HG02981 (cell line): ENCODE measurements around the gene KSR2.

Experiments used
- ATAC-seq: cut with Tn5 transposase; IDR thresholded peaks from one replicate; pipeline ENCODE4 v1.9.1; 2021; ENCODE audit warnings: mild to moderate bottlenecking, moderate library complexity; ENCODE audit not compliant: unreplicated experiment

The KSR2 gene

DNA sequence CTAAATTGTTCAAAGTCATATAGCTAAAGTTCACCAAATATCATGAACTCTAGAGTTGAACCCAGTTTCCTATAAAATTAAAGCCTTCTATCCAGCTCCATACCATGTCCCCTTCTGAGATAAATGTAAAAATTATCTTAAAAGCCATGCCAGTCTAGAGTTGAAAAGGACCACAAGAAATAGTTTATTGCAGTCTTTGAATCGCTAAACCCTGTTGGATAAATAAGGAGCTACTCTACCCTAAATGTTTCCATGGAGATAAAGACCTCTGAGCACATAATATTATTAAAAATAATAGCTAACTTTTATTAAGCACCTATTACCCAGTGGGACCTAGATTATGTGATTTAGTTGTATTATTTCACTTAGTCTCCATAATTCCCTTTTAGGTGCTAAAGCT is 379.8 kb downstream of the KSR2 start:
- ATAC-seq, result no peak

DNA sequence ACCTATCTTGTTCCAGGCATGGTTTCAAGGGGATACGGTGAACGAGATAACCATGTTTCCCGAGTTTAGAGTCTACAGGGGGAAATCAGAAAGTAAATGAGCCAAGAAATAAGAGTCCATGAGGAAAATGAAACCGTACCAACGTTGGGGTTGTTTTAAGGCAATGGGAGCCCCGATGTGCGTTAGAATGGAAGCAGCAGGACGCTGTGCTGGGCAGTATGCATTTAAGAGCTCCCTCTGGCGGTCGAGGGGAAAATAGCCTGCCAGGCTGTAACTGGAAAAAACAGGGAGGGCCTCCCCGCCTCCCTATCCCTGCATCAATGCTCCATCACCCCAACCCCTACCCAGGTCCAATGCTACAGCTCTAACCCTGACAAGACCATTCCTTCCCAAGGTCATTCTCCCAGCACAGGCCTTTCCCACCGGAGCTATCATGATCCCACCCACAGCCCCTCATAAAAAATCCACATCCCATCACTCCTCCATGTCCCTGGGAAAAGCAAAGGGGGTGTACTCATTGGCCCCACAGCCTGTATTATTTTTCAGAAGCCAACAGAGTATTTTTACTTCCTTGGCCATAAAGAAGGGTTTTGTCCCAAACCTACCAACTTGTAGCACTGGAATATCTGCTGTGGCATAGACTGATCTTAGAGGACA is 381.0 kb downstream of the KSR2 start:
- no peak for ATAC-seq

DNA sequence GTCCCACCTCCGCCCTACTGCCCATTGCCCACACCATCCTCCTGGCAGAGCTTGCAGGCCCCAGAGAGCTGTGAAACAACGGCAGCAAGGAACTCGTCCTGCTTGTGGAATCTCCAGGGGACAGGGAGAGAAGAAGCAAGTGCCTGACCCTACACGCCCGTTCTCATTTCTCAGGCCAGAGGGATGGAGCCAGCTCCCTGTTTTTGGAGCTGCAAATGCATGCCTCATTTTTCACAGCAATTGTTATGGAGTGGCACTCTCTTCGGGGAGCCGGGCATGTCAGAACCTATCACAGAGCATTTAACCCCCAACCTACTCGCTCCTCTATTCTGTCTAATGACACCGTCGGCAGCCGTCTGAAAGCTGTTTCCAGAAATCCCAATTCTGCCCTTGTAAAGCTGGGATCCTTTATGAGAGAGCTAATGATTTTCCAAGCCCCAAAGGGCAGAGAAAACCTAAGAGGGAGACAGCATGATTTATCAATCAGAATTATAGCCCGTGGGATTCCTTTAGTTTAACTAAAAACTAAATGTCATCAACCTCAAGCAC is 385.0 kb downstream of the KSR2 start:
- no peak for ATAC-seq

DNA sequence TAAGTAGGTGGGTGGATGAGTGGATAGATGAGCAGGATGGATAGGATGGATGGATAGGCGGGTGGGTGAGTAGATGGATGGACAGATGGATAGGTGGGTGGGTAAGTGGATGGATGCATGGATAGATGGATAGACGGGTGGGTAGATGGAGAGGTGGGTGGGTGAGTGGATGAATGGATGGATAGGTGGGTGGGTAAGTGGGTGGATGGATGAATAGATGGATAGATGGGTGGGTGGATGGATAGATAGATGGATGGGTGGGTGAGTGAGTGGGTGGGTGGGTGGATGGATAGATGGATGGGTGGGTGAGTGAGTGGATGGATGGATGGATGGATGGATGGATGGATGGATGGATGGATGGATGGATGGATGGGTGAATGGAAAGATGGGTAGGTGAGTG is 385.7 kb downstream of the KSR2 start:
- ATAC-seq, result no peak

DNA sequence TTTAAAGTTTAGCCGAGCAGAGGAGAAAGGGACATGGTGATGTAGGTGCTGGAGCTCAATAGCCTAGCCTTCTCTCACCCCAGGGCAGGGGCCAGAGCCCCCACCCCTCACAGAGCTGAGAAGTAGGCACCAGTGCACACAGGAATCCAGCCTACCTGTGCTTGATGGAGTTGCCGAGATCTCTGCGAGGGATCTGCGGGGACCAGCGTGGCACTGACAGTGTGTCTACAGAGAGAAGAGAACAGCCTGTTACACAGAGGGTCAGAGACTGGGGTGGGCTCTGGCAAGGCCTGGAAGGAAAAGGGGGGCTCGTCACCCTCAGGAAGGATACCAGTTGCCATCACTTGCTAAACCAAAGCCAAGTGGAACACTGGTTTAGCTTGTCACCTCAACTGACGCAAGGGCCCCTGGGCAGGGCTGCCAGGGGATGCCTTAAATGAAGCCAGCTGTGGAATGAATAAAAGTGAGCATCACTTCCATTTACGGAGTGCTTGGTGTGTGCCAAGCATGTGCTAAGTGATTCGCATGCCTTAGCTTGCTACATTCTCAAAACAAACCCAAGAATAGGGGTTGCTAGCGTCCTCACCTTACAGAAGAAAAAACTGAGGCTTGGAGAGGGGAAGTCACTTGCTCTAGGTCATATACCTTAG is 386.5 kb downstream of the KSR2 start:
- no peak for ATAC-seq

DNA sequence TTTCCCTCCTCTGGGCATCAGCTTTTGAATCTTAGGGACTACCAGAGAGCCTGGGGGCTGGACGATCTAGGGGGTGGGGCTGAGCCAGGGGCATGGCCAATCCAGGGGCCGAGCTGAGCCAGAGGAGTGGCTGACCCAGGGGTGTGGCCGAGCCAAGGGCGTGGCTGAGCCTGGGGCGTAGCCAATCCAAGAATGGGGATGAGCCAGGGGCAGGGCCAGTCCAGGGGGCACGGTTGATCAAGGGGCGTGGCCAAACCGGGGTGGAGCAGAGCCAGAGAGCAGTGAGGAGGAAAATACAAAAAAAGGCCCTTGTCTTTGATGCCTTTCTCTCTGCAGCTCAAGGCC is 388.1 kb downstream of the KSR2 start:
- ATAC-seq, result no peak

DNA sequence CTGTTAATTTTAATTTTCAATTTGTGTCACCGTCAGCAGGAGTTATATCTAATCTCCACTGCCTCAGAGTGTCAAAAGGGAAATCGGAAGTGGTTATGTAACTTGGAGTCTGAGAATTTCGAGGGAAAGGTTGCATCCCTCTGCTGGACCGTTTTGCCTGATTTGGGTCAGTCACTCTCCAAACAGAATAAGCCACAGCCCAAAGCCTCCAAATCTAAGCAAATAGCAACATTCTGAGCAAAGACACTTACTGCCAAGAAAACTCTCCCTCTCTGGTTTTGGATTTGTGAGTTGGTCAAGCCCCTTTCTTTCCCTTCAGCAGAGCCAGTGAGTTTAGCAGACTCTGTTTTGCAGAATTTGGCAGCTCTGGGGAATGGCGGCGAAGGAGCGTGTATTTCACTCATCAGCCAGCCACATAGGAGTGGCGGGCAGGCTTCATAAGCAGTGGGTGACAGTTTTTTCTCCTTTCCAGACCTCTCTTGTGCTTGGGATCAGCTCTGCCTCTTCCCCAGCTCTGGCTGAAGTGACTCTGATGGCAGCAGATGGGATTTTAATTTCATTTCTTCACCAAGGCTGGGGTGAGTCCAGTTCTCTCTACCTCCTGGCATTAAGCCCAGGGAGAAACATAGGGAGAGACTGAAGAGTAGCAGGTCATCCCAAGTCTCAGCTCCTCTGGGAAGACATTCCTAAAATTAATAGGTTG is 388.6 kb downstream of the KSR2 start:
- no peak for ATAC-seq

DNA sequence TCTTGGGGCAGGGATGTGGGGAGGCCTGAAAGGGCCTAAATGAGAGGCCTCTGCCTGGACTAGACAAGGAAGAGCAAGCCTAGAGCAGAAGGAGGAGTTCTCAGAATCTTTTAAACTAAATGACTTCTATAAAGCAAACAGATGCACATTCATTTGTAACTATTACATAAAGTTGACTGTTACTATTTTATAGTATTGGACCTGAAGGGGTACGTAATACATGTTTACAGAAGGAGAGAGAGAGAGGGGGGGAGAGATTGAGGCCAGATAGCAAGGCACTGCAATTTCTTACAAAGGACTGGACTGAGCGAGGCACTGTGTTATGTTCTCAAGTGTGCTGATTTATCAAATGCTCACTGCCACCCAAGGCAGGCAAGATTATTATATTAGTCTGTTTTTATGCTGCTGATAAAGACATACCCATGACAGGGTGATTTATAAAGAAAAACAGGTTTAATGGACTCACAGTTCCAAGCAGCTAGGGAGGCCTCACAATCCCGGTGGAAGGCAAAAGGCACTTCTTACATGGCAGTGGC is 391.6 kb downstream of the KSR2 start:
- ATAC-seq, result no peak

DNA sequence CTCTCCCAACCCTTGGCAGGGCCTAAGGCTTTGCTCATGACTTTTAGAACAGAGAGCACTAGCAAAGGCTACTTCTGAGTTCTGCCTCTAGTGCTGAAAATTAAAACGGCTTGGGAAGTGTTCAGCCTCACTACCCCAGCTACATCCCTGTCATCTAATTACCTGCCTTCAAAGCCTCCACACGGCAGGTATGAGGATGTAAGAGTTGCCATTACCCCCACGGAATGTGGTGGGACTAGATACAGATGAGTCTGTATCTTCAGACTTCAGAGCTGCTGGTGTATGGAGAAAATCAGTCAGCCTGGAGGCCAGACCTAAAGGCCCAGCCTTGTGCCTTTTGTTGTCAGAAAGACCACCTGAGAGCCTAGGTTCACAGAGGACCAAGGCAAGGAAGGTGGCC is 392.7 kb downstream of the KSR2 start:
- no peak for ATAC-seq

DNA sequence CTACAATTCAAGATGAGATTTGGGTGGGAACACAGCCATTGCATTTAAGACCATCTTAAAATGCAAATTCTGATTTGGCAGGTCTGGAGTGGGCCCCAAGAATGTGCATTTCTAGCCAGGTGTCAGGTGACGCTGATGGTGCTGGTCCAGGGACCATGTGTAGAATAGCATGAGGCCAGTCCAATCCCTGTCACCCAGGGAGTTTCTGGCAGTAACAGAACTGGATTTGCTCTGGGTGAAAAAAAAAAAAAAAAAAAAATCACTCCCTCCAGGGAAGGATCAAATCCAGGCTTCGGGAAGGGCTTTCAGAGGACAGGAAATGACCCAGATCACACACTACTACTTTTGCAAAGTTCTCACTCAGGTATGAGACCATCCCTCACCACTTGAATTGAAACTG is 394.1 kb downstream of the KSR2 start:
- ATAC-seq, result no peak

DNA sequence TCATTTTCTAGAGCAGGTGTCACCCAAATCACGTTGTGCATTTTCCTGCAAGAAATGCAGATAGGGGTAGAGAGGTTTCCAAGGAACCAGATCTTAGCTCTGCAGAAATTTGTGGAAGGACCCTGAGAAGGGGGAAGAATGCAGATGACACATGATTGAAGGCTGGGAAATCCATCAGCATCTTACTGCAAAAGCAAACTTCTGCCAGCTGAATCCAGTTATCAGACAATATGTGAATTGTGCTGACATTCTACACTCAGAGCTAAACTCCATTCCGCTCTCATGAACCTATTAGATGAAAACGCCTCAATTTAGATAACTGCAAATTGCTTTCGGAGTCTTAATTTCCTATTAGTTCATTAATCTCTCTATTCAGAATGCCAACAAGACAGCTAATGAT is 396.0 kb downstream of the KSR2 start:
- ATAC-seq, result no peak

DNA sequence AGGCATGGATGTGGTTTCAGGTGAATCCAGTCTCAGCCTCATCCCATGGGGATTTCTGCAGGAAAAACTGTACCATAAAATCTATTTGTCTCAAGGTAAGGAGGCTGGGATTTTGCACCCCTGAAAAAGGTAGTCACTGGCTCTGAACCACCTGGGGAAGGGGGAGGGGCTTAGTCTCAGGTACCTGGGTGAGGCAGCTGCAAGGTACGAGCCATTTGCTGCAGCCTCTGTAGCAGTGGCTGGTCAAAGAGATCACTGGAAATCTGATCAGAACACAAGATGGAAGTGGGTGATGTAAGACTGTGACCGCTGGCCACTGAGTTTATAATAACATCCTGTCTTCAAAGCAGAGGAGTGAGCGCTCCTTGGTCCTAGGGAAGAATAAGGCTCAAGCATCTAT is 397.5 kb downstream of the KSR2 start:
- no peak for ATAC-seq

DNA sequence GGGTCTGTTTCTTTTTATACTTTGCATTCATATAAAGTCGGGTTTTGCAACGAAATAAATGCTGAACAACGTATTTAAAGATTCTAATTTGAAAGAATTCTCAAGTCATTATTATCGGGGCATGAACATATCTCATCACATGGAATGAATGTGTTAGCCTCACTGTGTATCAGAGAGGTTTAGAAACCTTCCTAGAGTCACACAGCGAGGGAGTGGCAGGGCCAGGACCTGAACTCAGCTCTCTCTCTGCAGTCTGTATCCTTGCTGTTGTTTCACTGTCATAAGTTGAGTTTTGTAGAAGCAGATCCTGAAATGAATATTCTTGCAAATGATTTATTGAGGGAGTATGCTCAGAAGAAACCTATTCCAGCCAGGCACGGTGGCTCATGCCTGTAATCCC is 398.2 kb downstream of the KSR2 start:
- ATAC-seq, result no peak

DNA sequence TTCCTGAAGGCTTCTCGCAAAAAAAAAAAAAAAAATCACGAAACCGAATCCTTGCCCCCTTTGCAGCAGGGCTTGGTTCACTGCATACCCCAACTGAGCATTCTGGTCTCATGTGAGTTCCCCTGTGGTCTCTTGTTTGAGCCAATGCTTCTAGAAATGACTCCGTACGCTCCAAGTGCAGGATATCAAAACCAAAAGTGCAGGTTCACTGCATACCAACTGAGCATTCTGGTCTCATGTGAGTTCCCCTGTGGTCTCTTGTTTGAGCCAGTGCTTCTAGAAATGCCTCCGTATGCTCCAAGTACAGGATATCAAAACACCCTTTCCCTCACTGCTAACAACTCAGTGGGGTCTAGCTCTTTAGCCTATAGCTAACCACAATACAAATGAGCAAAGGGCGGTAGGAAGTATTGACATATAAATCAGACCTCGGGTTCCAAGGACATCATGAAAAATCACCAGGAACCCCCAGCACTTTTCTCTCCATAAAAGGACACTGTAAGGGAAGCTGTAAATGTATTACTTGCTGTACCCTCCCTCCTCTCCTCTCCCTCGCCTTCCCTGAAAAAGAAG is 401.1 kb downstream of the KSR2 start:
- peak; percentile 88 for ATAC-seq

DNA sequence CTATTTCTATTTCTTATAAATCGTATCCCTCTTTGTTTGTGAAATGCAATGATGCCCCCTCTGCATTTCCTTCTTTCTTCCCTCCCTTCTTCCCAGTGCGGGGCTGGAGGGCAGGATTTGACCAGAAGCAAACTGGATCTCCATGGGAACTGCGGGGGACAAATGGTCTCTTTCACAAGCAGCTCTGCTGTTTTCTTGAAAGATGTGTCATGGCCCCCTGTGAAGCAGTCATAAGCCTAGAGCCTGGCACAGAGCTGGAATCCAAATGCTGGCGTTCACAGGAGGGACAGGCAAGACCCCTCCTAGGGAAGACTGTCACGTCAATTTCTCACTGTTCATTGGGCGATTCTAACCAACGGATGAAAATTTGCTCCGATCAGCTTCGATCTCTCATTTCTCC is 403.9 kb downstream of the KSR2 start:
- ATAC-seq, result no peak

DNA sequence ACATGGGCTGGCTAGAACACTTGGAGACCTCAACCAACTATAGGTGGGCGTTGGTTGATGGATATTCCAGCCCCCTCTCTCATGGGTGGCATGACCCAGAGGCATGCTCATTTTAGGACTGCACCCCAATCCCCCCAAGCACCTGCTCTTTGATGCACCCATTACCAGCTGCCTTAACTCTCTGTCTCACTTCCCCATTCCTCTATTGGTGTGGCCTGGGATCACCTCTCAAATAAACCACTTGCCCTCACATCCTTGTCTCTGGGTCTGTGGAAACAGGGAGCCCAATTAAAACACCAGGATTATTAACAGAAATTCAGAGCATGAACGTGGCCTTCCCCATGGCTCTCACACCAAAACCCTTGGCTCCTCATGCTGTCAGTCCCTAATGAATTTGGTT is 405.1 kb downstream of the KSR2 start:
- no peak for ATAC-seq

DNA sequence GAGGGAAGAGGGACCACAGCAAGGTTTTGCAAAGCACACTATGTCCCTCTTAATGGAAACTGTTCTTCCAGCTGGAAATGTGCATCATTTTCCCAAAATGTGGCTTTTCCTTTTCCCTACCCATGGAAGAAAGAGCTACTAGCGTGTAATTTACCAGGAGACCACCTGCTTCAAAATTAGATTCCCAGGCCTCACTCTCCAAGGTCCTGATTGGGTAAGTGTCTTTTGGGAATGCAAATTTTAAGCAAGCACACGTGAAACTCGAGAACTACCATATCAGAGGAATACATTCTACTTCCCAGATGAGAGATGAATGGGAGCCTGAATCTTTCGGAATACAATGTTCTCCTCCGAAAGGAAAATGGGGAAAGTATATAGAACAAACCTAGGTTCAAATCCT is 405.8 kb downstream of the KSR2 start:
- ATAC-seq, result no peak

DNA sequence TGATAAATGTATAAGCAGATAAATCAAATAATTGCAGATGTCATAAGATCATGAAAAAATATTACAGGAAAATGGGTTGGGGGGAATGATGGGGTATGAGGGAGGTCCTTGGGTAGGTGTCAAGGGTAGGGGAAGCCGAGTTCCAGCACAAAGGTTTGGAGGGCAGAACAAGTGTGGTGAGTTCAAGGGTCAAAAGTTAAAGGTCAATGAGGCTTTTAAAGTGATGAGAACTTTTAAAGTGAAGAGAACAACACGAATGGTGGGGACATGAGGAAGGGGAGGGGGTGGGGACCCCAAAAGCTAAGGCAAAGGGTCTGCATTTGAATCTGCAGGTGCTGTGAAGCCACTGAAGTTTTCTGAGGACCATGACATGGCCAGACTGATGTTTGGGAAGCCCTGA is 406.8 kb downstream of the KSR2 start:
- no peak for ATAC-seq

DNA sequence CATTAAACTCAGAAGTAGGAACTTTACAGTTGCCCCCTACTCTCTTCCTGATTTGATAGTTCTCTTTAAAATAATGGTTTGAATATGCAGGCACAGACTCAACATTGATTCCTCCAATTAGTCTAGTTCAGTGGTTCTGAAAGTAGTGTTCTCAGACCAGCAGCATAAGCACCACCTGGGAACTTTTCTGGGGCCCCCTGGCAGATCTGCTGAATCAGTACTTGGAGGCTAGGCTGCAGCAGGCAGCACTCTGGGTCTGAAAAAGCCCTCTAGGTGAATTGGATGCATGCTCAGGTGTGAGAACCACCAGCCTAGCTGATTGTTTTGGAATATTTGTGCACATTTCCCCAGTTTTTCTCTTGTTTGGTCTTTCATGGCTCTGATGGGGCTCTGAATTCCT is 408.8 kb downstream of the KSR2 start:
- no peak for ATAC-seq

DNA sequence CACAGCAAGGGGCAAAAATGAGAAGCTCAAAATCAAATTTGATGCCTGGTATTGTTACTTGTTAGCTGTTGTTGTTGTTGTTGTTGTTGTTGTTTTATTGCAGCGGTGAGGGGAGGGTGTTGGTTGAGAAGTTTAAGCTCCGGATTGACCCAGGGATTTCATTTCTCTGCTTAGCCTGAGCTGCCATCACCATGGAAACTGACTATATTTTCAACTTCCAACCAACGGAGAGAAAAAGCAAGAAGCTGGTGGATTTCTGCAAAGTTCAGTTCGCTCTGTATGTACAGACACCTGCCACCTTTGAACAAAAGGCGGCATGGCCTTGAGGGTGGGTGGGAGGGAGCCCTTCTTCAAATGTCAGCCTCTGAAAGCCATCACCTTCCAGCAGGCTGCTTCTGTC is 412.9 kb downstream of the KSR2 start:
- no peak for ATAC-seq

DNA sequence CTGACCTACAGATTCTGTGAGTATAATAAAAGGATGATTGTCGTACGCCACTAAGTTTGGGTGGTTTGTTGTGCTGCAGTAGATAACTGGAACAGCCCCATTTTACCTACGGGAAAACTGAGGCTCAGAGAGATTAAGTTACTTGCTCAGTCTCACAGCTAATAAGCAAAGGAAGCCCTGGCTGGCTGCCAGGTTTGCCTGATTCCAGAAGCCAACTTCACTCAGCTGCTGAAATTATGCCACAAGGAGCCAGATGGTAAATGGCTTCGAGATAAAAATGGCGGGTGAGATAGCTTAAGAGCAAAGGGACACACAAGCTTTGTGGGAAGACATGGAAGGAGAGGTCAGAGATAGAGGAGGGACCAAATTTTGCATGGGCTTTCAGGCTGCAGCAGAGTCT is 415.8 kb downstream of the KSR2 start:
- ATAC-seq, result no peak

DNA sequence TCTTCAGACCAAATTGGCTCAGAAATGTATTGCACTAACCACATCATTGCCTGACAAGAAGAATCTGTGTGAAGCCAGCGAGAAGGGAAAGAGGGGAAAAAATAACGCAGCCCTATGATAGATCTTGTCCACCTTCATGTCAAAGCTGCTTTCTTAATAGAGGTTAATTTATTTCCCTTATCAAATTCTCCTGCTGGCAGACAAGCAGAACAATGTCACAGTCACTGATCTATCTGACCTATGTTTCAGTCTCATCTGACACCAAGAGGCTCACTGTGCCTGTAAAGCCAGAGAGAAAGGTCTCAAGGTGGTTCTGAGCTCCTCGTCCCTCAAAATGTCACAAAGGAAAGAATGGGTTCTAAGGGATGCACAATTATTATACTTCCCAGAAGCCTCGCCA is 417.1 kb downstream of the KSR2 start:
- no peak for ATAC-seq
